Measurements from ENCODE around the gene NKX2-1. TPM values are rescaled to one million over a fixed set of nuclear protein-coding genes. Genes with fewer than 3 reads are reported as not detected.
"Not testable (repeated sequence)": the region's sequence is repeated elsewhere in the genome, so short reads cannot be mapped to it uniquely, and the experiment has no call there.

The NKX2-1 gene
- total RNA-seq, 1 experiment from 2014 or later: not detected

GRCh38 chr14:36505181-36505815 is 14.7 kb downstream of the NKX2-1 start:
- H3K4me1 ChIP-seq (replicated peaks): peaks cover 4% of the 10 kb centered on the region
- no peaks in the 10 kb centered on the region; the same call in 1 of the 2 replicates for H3K9me3 ChIP-seq (replicated peaks)

GRCh38 chr14:36504771-36505175 is 15.3 kb downstream of the NKX2-1 start:
- H3K4me1 ChIP-seq (replicated peaks): peaks cover 4% of the 10 kb centered on the region
- DNase-seq (ENCODE audit: low read depth in 1 of 2, low spot score in 2 of 2): no peak
- H3K36me3 ChIP-seq: no peaks in the 10 kb centered on the region
- no peak overlapping the region for H3K4me3 ChIP-seq
- H3K27ac ChIP-seq: no peak overlapping the region
- H3K9me3 ChIP-seq (replicated peaks): no peaks in the 10 kb centered on the region; the same call in 1 of the 2 replicates
- H3K27me3 ChIP-seq (replicated peaks): peaks cover 71% of the 10 kb centered on the region

More at GRCh38 chr14:36505181-36505815, 14.7 kb downstream of the NKX2-1 start:
- DNase-seq (ENCODE audit: low read depth in 1 of 2, low spot score in 2 of 2): no peak
- Histone ChIP-seq H3K27me3 (replicated peaks) (peaks cover 77% of the 10 kb centered on the region), H3K36me3 (no peaks in the 10 kb centered on the region), H3K27ac (no peak overlapping the region), H3K4me3 (no peak overlapping the region)

- DNase-seq (ENCODE audit: low read depth in 1 of 2, low spot score in 2 of 2): no peak
- H3K36me3 ChIP-seq: no peaks in the 10 kb centered on the region
- H3K4me3 ChIP-seq: no peak overlapping the region
- no peaks in the 10 kb centered on the region; the same call in 1 of the 2 replicates for H3K9me3 ChIP-seq (replicated peaks)
- H3K27ac ChIP-seq: no peak overlapping the region
- peaks cover 4% of the 10 kb centered on the region for H3K4me1 ChIP-seq (replicated peaks)
- H3K27me3 ChIP-seq (replicated peaks): peaks cover 66% of the 10 kb centered on the region
Measured at GRCh38 chr14:36503771-36504741, 16.0 kb downstream of the NKX2-1 start.

GRCh38 chr14:36502558-36503508 is 17.2 kb downstream of the NKX2-1 start:
- H3K36me3 ChIP-seq: no peaks in the 10 kb centered on the region
- H3K4me3 ChIP-seq: no peak overlapping the region
- peaks cover 57% of the 10 kb centered on the region for H3K27me3 ChIP-seq (replicated peaks)
- H3K4me1 ChIP-seq (replicated peaks): peaks cover 4% of the 10 kb centered on the region
- H3K9me3 ChIP-seq (replicated peaks): no peaks in the 10 kb centered on the region; the same call in 1 of the 2 replicates
- no peak overlapping the region for H3K27ac ChIP-seq
- DNase-seq (ENCODE audit: low read depth in 1 of 2, low spot score in 2 of 2): no peak

- no peak for DNase-seq (ENCODE audit: low read depth in 1 of 2, low spot score in 2 of 2)
- Histone ChIP-seq H3K36me3 (no peaks in the 10 kb centered on the region), H3K27me3 (replicated peaks) (peaks cover 42% of the 10 kb centered on the region), H3K4me1 (replicated peaks) (no peaks in the 10 kb centered on the region), H3K4me3 (no peak overlapping the region), H3K9me3 (replicated peaks) (no peaks in the 10 kb centered on the region), H3K27ac (no peak overlapping the region)
Measured at GRCh38 chr14:36498938-36499337, 21.1 kb downstream of the NKX2-1 start.

GRCh38 chr14:36496346-36496745 is 23.7 kb downstream of the NKX2-1 start:
- Histone ChIP-seq H3K27ac (no peak overlapping the region), H3K4me3 (no peak overlapping the region), H3K36me3 (no peaks in the 10 kb centered on the region), H3K9me3 (replicated peaks) (no peaks in the 10 kb centered on the region), H3K27me3 (replicated peaks) (peaks cover 39% of the 10 kb centered on the region), H3K4me1 (replicated peaks) (no peaks in the 10 kb centered on the region)
- DNase-seq (ENCODE audit: low read depth in 1 of 2, low spot score in 2 of 2): no peak

GRCh38 chr14:36495666-36496065 is 24.4 kb downstream of the NKX2-1 start:
- Histone ChIP-seq H3K4me3 (no peak overlapping the region), H3K27me3 (replicated peaks) (peaks cover 34% of the 10 kb centered on the region), H3K36me3 (no peaks in the 10 kb centered on the region), H3K27ac (no peak overlapping the region), H3K9me3 (replicated peaks) (no peaks in the 10 kb centered on the region), H3K4me1 (replicated peaks) (no peaks in the 10 kb centered on the region)
- DNase-seq (ENCODE audit: low read depth in 1 of 2, low spot score in 2 of 2): no peak

- H3K27me3 ChIP-seq (replicated peaks): peaks cover 33% of the 10 kb centered on the region
Measured at GRCh38 chr14:36493761-36494160, 26.3 kb downstream of the NKX2-1 start.

GRCh38 chr14:36485773-36486172 is 34.3 kb downstream of the NKX2-1 start:
- H3K27me3 ChIP-seq (replicated peaks): 0 out of 2 replicates have a peak, but pooled peaks cover 3% of the 10 kb centered on the region
- no peaks in the 10 kb centered on the region for H3K36me3 ChIP-seq
- no peaks in the 10 kb centered on the region for H3K9me3 ChIP-seq (replicated peaks)
- H3K27ac ChIP-seq: no peak overlapping the region
- no peak for DNase-seq (ENCODE audit: low read depth in 1 of 2, low spot score in 2 of 2)
- no peak overlapping the region for H3K4me3 ChIP-seq
- H3K4me1 ChIP-seq (replicated peaks): no peaks in the 10 kb centered on the region

More at GRCh38 chr14:36493761-36494160, 26.3 kb downstream of the NKX2-1 start:
- no peaks in the 10 kb centered on the region for H3K4me1 ChIP-seq (replicated peaks)
- no peak for DNase-seq (ENCODE audit: low read depth in 1 of 2, low spot score in 2 of 2)
- no peaks in the 10 kb centered on the region for H3K9me3 ChIP-seq (replicated peaks)
- no peak overlapping the region for H3K4me3 ChIP-seq
- no peaks in the 10 kb centered on the region for H3K36me3 ChIP-seq
- H3K27ac ChIP-seq: no peak overlapping the region

- no peaks in the 10 kb centered on the region for H3K9me3 ChIP-seq (replicated peaks)
- no peak for DNase-seq (ENCODE audit: low read depth in 1 of 2, low spot score in 2 of 2)
- no peaks in the 10 kb centered on the region for H3K27me3 ChIP-seq (replicated peaks)
- no peaks in the 10 kb centered on the region for H3K36me3 ChIP-seq
- H3K4me3 ChIP-seq: no peak overlapping the region
- no peak overlapping the region for H3K27ac ChIP-seq
- H3K4me1 ChIP-seq (replicated peaks): no peaks in the 10 kb centered on the region
Measured at GRCh38 chr14:36479344-36479743, 40.7 kb downstream of the NKX2-1 start.

- Histone ChIP-seq H3K27me3 (replicated peaks) (no peaks in the 10 kb centered on the region), H3K9me3 (replicated peaks) (no peaks in the 10 kb centered on the region), H3K36me3 (no peaks in the 10 kb centered on the region), H3K27ac (no peak overlapping the region), H3K4me1 (replicated peaks) (no peaks in the 10 kb centered on the region), H3K4me3 (no peak overlapping the region)
- no peak for DNase-seq (ENCODE audit: low read depth in 1 of 2, low spot score in 2 of 2)
Measured at GRCh38 chr14:36478782-36479181, 41.2 kb downstream of the NKX2-1 start.

- Histone ChIP-seq H3K4me1 (replicated peaks) (no peaks in the 10 kb centered on the region), H3K27me3 (replicated peaks) (no peaks in the 10 kb centered on the region), H3K27ac (no peak overlapping the region), H3K9me3 (replicated peaks) (no peaks in the 10 kb centered on the region), H3K36me3 (no peaks in the 10 kb centered on the region), H3K4me3 (no peak overlapping the region)
- no peak for DNase-seq (ENCODE audit: low read depth in 1 of 2, low spot score in 2 of 2)
Measured at GRCh38 chr14:36477266-36477665, 42.8 kb downstream of the NKX2-1 start.

- H3K27ac ChIP-seq; DNase-seq (ENCODE audit: low read depth in 1 of 2, low spot score in 2 of 2); H3K36me3 ChIP-seq; H3K4me3 ChIP-seq; H3K4me1 ChIP-seq (replicated peaks); H3K9me3 ChIP-seq (replicated peaks); H3K27me3 ChIP-seq (replicated peaks): not testable (repeated sequence)
Measured at GRCh38 chr14:36476061-36476460, 44.0 kb downstream of the NKX2-1 start.
